ENCODE results near the gene PITX1.

- TF ChIP-seq POLR2A (IDR thresholded peaks at IDR 0.05; ENCODE audit: borderline replicate concordance, extremely low read depth, insufficient read depth, insufficient read length) (no peak), CTCF (IDR thresholded peaks at IDR 0.05 in 2 of 3, conservative IDR thresholded peaks at IDR 0.05 in 1 of 3; ENCODE audit: borderline replicate concordance in 1 of 3, insufficient read depth in 1 of 3, low read depth in 2 of 3, low read length in 2 of 3) (no peak), ZFX (IDR thresholded peaks at IDR 0.05) (no peak), RAD21 (IDR thresholded peaks at IDR 0.05; ENCODE audit: low read depth) (no peak), EZH2 (IDR thresholded peaks at IDR 0.05) (no peak), MAX (IDR thresholded peaks at IDR 0.05) (no peak), ZBTB33 (IDR thresholded peaks at IDR 0.05; ENCODE audit: extremely low read depth, insufficient replicate concordance, low read length) (no peak), CEBPB (IDR thresholded peaks at IDR 0.05; ENCODE audit: low read depth) (no peak), SP1 (IDR thresholded peaks at IDR 0.05; ENCODE audit: low read depth) (no peak)
These were observed 33.6 kb upstream of the PITX1 start for GRCh38 chr5:135067587-135067986.
